Liver (tissue), 9 donors: ENCODE measurements around the gene TRDN. TPM values are rescaled to one million over a fixed set of nuclear protein-coding genes. Genes with fewer than 3 reads are reported as not detected.

Experiments used
- DNase-seq: peaks from one replicate; pipeline ENCODE4 v3.0.0-alpha.2; 2017; ENCODE audit warnings: low spot score
- H3K27ac ChIP-seq, 2 donors: one replicate each; pipeline ENCODE4 v1.7.0; 2013; ENCODE audit warnings: inconsistent platforms in 2 of 2, low read length in 2 of 2, control low read depth in 1 of 2, low read depth in 1 of 2, mild to moderate bottlenecking in 1 of 2
- H3K27me3 ChIP-seq, 4 donors: one replicate each; pipeline versions ENCODE4 v1.6.1 to v1.7.0; 2013; ENCODE audit warnings: low read length in 3 of 4, inconsistent platforms in 1 of 4, mild to moderate bottlenecking in 1 of 4, moderate library complexity in 1 of 4; ENCODE audit not compliant: control insufficient read depth in 4 of 4, insufficient read depth in 4 of 4
- H3K36me3 ChIP-seq, 4 donors: one replicate each; pipeline versions ENCODE4 v1.6.1 to v1.7.0; 2013; ENCODE audit warnings: low read length in 3 of 4, mild to moderate bottlenecking in 3 of 4, low read depth in 1 of 4, moderate library complexity in 1 of 4; ENCODE audit not compliant: control insufficient read depth in 4 of 4, insufficient read depth in 3 of 4
- H3K4me1 ChIP-seq, 4 donors: one replicate each; pipeline versions ENCODE4 v1.6.1 to v1.7.0; 2013; ENCODE audit warnings: low read length in 3 of 4, mild to moderate bottlenecking in 3 of 4, moderate library complexity in 1 of 4; ENCODE audit not compliant: control insufficient read depth in 4 of 4, insufficient read depth in 4 of 4
- H3K4me3 ChIP-seq, 3 donors: one replicate each; pipeline versions ENCODE4 v1.6.1 to v1.7.0; 2013; ENCODE audit warnings: low read length in 3 of 3, control low read depth in 1 of 3, low read depth in 1 of 3, mild to moderate bottlenecking in 1 of 3
- H3K9ac ChIP-seq, 2 donors: one replicate each; pipeline ENCODE4 v1.7.0; 2013; ENCODE audit warnings: low read length in 2 of 2, mild to moderate bottlenecking in 2 of 2, moderate library complexity in 2 of 2, control low read depth in 1 of 2, low read depth in 1 of 2
- H3K9me3 ChIP-seq, 4 donors: one replicate each; pipeline versions ENCODE4 v1.6.1 to v1.7.0; 2013; ENCODE audit warnings: low read length in 3 of 4; ENCODE audit not compliant: control insufficient read depth in 4 of 4
- EGR1 ChIP-seq, 2 donors: IDR thresholded peaks; 2 replicates each; pipeline ENCODE4 v1.6.1; 2016 to 2018; ENCODE audit warnings: antibody characterized with exemption in 2 of 2, low read depth in 2 of 2
- FOXA1 ChIP-seq: IDR thresholded peaks from 2 replicates; pipeline ENCODE4 v1.6.1; 2016; ENCODE audit warnings: antibody characterized with exemption
- FOXA2 ChIP-seq: IDR thresholded peaks from 2 replicates; pipeline ENCODE4 v1.6.1; 2016; ENCODE audit warnings: antibody characterized with exemption
- GABPA ChIP-seq, 2 donors: IDR thresholded peaks in 1 of 2; conservative IDR thresholded peaks in 1 of 2; 2 replicates each; pipeline ENCODE4 v1.6.1; 2016; ENCODE audit warnings: antibody characterized with exemption in 2 of 2, mild to moderate bottlenecking in 1 of 2, moderate library complexity in 1 of 2
- HNF4A ChIP-seq, 2 donors: conservative IDR thresholded peaks; 2 replicates each; pipeline ENCODE4 v1.6.1; 2016; ENCODE audit warnings: antibody characterized with exemption in 2 of 2, mild to moderate bottlenecking in 2 of 2
- HNF4G ChIP-seq: IDR thresholded peaks from 2 replicates; pipeline ENCODE4 v1.6.1; 2016; ENCODE audit warnings: antibody characterized with exemption
- JUND ChIP-seq, 2 donors: IDR thresholded peaks; 2 replicates each; pipeline ENCODE4 v1.6.1; 2016; ENCODE audit warnings: antibody characterized with exemption in 2 of 2
- NR2F2 ChIP-seq: IDR thresholded peaks from 2 replicates; pipeline ENCODE4 v1.6.1; 2016; ENCODE audit warnings: antibody characterized with exemption
- RAD21 ChIP-seq, 2 donors: IDR thresholded peaks; 2 replicates each; pipeline ENCODE4 v1.6.1; 2016; ENCODE audit warnings: antibody characterized with exemption in 2 of 2, mild to moderate bottlenecking in 2 of 2
- RXRA ChIP-seq, 2 donors: IDR thresholded peaks; 2 replicates each; pipeline ENCODE4 v1.6.1; 2017 to 2018; ENCODE audit warnings: antibody characterized with exemption in 2 of 2, mild to moderate bottlenecking in 1 of 2
- SP1 ChIP-seq: IDR thresholded peaks from 2 replicates; pipeline ENCODE4 v1.6.1; 2018; ENCODE audit warnings: antibody characterized with exemption, mild to moderate bottlenecking
- TAF1 ChIP-seq: conservative IDR thresholded peaks from 2 replicates; pipeline ENCODE4 v1.6.1; 2016; ENCODE audit warnings: antibody characterized with exemption, mild to moderate bottlenecking
- YY1 ChIP-seq: IDR thresholded peaks from 2 replicates; pipeline ENCODE4 v1.6.1; 2016; ENCODE audit warnings: antibody characterized with exemption, mild to moderate bottlenecking
- WGBS: extraction: QIAGEN DNeasy Blood & Tissue Kit; methylation state at CpG from one replicate; pipeline ENCODE4 v1.1.7; 2013; 5-methylcytosine and 5-hydroxymethylcytosine counted together
- polyA plus RNA-seq, 2 donors: library from polyadenylated mRNA; stranded (reverse) in 1 of 2; unstranded in 1 of 2; fragments of 200-250 nt in 1 of 2; fragments of >200 nt in 1 of 2; fragmentation: Nextera tagmentation in 1 of 2; extraction: Ambion mirVana in 1 of 2; gene quantifications; one replicate each; pipeline versions ENCODE4 v1.2.1 to v1.2.3, GENCODE V29; 2013 to 2015
- total RNA-seq, 2 donors: library from RNA; depleted of rRNA; stranded (reverse); fragments of >200 nt; gene quantifications; one replicate each; pipeline ENCODE4 v1.2.3, GENCODE V29; 2014
- TF ChIP-seq, protein P1 (sequence below): IDR thresholded peaks from 2 replicates; pipeline ENCODE4 v1.6.1; 2016; ENCODE audit warnings: antibody characterized with exemption
- TF ChIP-seq, protein P2 (sequence below): IDR thresholded peaks from 2 replicates; pipeline ENCODE4 v1.6.1; 2016; ENCODE audit warnings: antibody characterized with exemption
- TF ChIP-seq, protein P3 (sequence below): IDR thresholded peaks from 2 replicates; pipeline ENCODE4 v1.6.1; 2016; ENCODE audit warnings: antibody characterized with exemption
- TF ChIP-seq, protein P4 (sequence below): IDR thresholded peaks from 2 replicates; pipeline ENCODE4 v1.6.1; 2016; ENCODE audit warnings: antibody characterized with exemption, mild to moderate bottlenecking
- TF ChIP-seq, protein P5 (sequence below): fragments of 150-350 bp; IDR thresholded peaks from 2 replicates; pipeline ENCODE4 v1.5.1; 2017; ENCODE audit warnings: improper control_type of control experiment, low read depth, low read length; ENCODE audit not compliant: missing input control
- donor health status: healthy.
- donor health status: healthy.
- donor health status: healthy.
- donor health status: healthy.
- donor health status: healthy.

TRDN gene
- total and polyA plus RNA-seq, 4 donors = 0.08 to 0.79 TPM; not detected in 2

DNA sequence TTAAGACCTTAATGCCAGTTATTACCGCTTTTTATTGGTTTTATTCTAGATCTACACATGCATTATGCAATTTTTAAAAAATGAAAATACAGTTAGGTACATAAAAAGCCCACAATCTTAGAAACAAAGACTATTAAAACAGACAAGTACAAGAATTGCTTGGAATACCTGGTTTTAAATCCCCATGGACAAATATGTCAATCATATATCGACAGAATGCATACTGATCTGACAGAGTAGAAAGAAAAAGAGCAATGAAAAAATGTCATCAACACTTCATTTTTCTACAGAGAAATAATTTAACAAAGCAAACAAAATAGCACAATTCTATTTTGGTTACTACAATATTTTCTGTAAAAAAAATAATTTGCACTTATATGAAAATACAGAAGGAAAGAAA lies 139.7 kb downstream of the TRDN start:
- no peak overlapping the region for H3K27ac ChIP-seq
- 92% methylated on average over 2 of the region's 2 CpGs for WGBS

More for the DNA sequence above, 139.7 kb downstream of the TRDN start:
- Histone ChIP-seq H3K4me3 (no peak overlapping the region), H3K36me3 (no peaks in the 10 kb centered on the region), H3K9ac (no peak overlapping the region), H3K9me3 (no peaks in the 10 kb centered on the region), H3K4me1 (no peaks in the 10 kb centered on the region), H3K27me3 (no peaks in the 10 kb centered on the region)
- TF ChIP-seq HNF4A (conservative IDR thresholded peaks at IDR 0.05) (no peak), EGR1 (IDR thresholded peaks at IDR 0.05; ENCODE audit: low read depth in 2 of 2) (no peak), HNF4G (no peak), RAD21 (IDR thresholded peaks at IDR 0.05) (no peak), NR2F2 (no peak), FOXA2 (no peak), FOXA1 (no peak), YY1 (no peak), JUND (IDR thresholded peaks at IDR 0.05) (no peak), SP1 (no peak), GABPA (IDR thresholded peaks at IDR 0.05 in 1 of 2, conservative IDR thresholded peaks at IDR 0.05 in 1 of 2) (no peak), RXRA (IDR thresholded peaks at IDR 0.05) (no peak), TAF1 (no peak)
- TF ChIP-seq, protein P1, sequence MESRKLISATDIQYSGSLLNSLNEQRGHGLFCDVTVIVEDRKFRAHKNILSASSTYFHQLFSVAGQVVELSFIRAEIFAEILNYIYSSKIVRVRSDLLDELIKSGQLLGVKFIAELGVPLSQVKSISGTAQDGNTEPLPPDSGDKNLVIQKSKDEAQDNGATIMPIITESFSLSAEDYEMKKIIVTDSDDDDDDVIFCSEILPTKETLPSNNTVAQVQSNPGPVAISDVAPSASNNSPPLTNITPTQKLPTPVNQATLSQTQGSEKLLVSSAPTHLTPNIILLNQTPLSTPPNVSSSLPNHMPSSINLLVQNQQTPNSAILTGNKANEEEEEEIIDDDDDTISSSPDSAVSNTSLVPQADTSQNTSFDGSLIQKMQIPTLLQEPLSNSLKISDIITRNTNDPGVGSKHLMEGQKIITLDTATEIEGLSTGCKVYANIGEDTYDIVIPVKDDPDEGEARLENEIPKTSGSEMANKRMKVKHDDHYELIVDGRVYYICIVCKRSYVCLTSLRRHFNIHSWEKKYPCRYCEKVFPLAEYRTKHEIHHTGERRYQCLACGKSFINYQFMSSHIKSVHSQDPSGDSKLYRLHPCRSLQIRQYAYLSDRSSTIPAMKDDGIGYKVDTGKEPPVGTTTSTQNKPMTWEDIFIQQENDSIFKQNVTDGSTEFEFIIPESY = no peak
- TF ChIP-seq, protein P2, sequence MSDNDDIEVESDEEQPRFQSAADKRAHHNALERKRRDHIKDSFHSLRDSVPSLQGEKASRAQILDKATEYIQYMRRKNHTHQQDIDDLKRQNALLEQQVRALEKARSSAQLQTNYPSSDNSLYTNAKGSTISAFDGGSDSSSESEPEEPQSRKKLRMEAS = no peak
- TF ChIP-seq, protein P3, sequence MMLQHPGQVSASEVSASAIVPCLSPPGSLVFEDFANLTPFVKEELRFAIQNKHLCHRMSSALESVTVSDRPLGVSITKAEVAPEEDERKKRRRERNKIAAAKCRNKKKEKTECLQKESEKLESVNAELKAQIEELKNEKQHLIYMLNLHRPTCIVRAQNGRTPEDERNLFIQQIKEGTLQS = no peak
- TF ChIP-seq, protein P4, sequence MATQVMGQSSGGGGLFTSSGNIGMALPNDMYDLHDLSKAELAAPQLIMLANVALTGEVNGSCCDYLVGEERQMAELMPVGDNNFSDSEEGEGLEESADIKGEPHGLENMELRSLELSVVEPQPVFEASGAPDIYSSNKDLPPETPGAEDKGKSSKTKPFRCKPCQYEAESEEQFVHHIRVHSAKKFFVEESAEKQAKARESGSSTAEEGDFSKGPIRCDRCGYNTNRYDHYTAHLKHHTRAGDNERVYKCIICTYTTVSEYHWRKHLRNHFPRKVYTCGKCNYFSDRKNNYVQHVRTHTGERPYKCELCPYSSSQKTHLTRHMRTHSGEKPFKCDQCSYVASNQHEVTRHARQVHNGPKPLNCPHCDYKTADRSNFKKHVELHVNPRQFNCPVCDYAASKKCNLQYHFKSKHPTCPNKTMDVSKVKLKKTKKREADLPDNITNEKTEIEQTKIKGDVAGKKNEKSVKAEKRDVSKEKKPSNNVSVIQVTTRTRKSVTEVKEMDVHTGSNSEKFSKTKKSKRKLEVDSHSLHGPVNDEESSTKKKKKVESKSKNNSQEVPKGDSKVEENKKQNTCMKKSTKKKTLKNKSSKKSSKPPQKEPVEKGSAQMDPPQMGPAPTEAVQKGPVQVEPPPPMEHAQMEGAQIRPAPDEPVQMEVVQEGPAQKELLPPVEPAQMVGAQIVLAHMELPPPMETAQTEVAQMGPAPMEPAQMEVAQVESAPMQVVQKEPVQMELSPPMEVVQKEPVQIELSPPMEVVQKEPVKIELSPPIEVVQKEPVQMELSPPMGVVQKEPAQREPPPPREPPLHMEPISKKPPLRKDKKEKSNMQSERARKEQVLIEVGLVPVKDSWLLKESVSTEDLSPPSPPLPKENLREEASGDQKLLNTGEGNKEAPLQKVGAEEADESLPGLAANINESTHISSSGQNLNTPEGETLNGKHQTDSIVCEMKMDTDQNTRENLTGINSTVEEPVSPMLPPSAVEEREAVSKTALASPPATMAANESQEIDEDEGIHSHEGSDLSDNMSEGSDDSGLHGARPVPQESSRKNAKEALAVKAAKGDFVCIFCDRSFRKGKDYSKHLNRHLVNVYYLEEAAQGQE = no peak
- TF ChIP-seq, protein P5, sequence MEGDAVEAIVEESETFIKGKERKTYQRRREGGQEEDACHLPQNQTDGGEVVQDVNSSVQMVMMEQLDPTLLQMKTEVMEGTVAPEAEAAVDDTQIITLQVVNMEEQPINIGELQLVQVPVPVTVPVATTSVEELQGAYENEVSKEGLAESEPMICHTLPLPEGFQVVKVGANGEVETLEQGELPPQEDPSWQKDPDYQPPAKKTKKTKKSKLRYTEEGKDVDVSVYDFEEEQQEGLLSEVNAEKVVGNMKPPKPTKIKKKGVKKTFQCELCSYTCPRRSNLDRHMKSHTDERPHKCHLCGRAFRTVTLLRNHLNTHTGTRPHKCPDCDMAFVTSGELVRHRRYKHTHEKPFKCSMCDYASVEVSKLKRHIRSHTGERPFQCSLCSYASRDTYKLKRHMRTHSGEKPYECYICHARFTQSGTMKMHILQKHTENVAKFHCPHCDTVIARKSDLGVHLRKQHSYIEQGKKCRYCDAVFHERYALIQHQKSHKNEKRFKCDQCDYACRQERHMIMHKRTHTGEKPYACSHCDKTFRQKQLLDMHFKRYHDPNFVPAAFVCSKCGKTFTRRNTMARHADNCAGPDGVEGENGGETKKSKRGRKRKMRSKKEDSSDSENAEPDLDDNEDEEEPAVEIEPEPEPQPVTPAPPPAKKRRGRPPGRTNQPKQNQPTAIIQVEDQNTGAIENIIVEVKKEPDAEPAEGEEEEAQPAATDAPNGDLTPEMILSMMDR = no peak
- no peak for DNase-seq
